ENCODE measurements around the gene YIPF2.
"Not testable (repeated sequence)": the region's sequence is repeated elsewhere in the genome, so short reads cannot be mapped to it uniquely, and the experiment has no call there.

Gene YIPF2

DNA sequence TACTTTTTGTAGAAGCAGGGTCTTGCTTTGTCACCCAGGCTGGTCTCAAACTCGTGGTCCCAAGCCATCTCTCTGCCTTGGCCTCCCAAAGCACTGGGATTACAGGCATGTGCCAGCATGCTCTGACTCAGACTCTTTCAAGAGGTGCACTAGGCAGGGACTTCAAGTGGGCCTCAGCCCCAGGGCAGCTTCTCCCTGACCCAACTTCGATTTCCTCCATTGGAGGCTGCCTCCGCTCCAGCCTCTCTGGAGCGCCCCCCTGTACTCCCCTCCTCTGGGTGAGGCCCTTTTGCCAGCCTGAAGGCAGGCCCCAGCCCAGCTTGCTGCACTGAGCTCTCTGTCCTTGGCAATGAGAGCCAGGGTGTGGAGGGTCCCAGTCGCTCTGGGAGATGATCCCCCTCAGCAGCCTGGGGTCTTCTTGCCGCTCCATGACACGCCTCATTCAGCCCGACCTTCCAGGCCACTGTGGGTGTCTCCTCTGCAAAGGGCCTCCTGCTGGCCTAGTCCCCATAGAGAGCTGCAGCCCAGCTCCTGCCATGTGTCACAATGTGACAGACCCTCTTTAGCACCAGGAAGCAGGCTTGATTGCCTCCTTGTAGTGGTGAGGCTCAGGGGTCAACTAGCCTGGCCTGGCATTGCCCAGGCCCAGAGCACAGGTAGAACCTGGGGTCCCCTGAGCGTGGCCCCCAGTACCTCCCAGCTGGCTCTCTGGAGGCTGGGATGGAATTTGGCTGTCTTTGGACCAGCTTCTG, 40.6 kb downstream of the YIPF2 start:
- intact Hi-C loops (cut with DNase I), result no loop called here
- no peak for DNase-seq

DNA sequence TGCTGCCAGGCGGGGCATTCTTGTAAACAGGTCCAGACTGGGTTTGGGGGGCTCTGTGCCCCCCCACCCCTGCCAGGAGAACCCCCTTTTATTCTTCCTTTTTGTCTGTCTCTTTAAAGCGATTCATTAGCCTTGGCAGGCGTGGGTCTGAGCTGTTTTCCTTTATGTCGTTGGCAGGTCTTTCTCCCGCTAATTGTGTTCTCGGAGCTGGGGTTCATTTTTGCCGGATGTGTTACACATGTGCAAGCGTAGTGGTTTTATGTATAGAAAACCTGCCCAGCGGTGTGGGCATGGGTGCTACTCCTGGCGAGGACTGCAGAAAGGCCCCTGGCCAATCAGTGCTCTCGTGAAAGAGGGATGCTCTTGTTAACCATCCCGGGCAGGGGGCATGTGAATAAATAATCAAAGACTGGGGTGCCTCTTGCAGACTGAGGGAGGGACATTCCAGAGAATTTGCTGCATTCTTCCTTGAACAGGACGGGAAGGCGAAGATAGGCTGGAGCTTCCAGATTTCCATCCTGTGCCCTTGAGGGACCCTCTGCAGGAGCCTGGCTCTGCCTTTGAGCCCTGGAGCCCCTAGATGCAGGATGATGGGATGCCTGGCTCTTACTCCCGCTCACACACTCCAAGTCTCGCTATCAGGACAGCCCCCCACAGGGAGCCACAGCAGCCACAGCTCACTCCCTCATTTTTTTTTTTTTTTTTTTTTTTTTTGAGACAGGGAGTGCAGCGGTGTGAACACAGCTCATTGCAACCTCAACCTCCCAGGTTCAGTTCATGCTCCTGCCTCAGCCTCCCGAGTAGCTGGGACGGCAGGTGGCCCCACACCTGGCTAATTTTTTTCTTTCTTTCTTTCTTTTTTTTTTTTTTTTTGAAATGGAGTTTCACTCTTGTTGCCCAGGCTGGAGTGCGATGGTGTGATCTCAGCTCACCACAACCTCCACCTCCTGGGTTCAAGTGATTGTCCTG, 43.0 kb downstream of the YIPF2 start:
- DNase-seq, result no peak
- intact Hi-C loops (cut with DNase I), result no loop called here

DNA sequence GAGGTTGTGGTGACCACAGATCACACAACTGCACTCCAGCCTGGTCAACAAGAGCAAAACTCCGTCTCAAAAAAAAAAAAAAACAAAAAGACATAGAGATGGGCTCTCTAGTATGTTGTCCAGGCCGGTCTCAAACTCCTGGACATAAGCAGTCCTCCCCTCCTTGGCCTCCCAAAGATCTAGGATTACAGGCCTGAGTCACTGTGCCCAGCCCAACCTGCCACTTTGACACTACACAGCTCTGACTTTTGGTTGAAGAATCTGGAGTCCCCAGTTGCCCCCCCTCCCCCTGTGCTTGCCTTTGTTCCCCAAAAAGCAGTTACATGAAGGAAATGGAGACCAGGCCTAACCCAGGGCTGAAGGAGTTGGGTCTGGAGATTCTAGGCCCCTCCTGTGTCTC, 44.2 kb downstream of the YIPF2 start:
- intact Hi-C loops (cut with DNase I), result no loop called here
- no peak for DNase-seq

GRCh38 chr19:10882108-10882457, 46.4 kb downstream of the YIPF2 start:
- intact Hi-C loops (cut with DNase I), result no loop called here
- DNase-seq, result no peak

GRCh38 chr19:10881403-10882107, 46.9 kb downstream of the YIPF2 start:
- no peak for DNase-seq
- intact Hi-C loops (cut with DNase I), result no loop called here

DNA sequence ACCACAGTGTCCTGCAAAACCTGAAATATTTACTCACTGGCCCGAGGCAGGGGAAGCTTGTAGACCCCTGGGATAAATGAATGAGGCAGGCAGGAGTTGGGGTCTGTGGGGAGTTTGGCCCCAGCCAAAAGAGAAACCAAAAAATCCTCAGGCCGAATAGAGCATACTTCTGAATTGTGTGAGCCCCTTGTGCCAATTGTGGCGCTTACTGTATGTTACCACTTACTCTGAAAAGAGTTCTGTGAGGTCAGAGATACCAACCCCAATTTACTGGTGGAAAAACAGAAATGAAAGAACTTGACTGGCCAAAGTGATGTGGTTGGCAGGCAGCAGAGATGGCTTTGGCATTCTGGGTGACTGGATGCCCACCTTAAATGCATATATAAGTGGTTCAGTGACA, 50.2 kb downstream of the YIPF2 start:
- intact Hi-C loops (cut with DNase I), result loop anchor here (10.0 kb wide), 1 partner anchor 47 kb away; the partner anchor contains the start of genes TIMM29 and YIPF2

DNA sequence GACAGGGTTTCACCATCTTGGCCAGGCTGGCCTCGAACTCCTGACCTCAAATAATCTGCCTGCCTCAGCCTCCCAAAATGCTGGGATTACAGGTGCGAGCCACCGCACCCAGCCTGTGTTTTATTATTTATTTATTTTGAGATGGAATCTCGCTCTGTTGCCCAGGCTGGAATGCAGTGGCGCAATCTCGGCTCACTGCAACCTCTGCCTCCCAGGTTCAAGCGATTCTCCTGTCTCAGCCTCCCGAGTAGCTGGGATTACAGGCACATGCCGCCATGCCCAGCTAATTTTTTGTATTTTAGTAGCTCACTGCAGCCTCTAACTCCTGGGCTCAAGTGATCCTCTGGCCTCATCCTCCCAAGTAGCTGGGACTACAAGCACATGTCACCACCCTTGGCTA, 50.8 kb downstream of the YIPF2 start:
- not testable (repeated sequence) for DNase-seq
- intact Hi-C loops (cut with DNase I), result loop anchor here (10.0 kb wide), 1 partner anchor 47 kb away; the partner anchor contains the start of genes TIMM29 and YIPF2

More for the DNA sequence above, 50.2 kb downstream of the YIPF2 start:
- no peak for DNase-seq

GRCh38 chr19:10876459-10877240, 51.8 kb downstream of the YIPF2 start:
- DNase-seq, result peak in 20 of 42 donors; percentile 21 to 78 (median 51)
- intact Hi-C loops (cut with DNase I), result loop anchor here (10.0 kb wide), 1 partner anchor 48 kb away; the partner anchor contains the start of genes TIMM29 and YIPF2

DNA sequence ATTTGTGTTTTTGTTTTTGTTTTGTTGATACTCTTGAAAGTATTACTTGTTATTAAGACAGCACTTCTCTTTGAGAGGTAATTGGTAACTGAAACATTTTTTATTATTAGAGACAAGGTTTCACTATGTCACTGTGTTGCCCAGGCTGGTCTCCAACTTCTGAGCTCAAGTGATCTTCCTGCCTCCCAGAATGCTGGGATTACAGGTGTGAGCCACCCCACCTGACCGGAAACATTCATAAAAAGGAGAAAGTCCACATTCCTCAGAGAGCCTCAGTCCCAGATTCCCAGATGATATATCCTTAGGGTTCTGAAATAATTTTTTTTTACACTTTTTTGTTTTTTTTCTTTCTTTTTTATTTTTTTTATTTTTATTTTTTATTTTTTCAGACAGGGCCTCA, 54.4 kb downstream of the YIPF2 start:
- intact Hi-C loops (cut with DNase I), result loop anchor here (10.0 kb wide), 1 partner anchor 51 kb away; the partner anchor contains the start of genes TIMM29 and YIPF2
- DNase-seq, result no peak

DNA sequence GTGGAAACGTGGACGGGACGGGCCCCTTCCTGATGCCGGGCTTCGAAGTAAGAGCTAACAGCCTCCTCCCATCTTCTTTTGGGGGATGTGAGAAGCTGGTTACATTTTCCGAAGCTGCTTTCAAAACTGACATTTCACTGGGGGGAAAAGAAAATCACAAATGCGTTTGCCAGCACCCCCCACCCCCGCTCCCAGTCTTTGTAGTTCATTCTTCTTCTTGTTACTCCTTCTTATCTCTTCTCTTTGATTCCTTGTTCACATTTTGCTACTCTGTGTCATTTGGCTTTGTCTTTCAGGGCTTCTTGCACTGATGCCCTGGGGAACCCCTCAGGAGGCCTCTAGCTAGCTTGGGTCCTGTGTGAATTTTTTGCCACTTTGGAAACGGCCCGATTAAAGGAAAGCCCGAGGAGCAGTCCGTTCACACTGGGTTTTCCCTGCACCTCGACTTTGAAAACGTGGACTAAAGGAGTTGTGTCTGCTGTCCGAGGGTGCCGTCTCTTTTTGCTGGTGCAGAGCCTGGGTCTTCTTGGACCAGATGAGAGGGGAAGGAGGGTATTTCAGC, 55.8 kb downstream of the YIPF2 start:
- peak in 1 of 42 donors; percentile 23 for DNase-seq
- intact Hi-C loops (cut with DNase I), result loop anchor here (10.0 kb wide), 1 partner anchor 52 kb away; the partner anchor contains the start of genes TIMM29 and YIPF2

Measured in head of caudate nucleus (tissue), 42 donors.